ENCODE measurements around the gene RPL12.

GRCh38 chr9:127399736-127400269, 51.4 kb downstream of the RPL12 start:
- TF ChIP-seq ATF6 (CRISPR knock-in tag; conservative IDR thresholded peaks at IDR 0.05): no peak
- TF ChIP-seq TCF12 (IDR thresholded peaks at IDR 0.05): no peak
- TF ChIP-seq TCF12 (CRISPR knock-in tag; IDR thresholded peaks at IDR 0.05): no peak
- TF ChIP-seq CTCF (CRISPR knock-in tag; IDR thresholded peaks at IDR 0.05): no peak
- no peak for TF ChIP-seq ZNF350 (CRISPR knock-in tag; IDR thresholded peaks at IDR 0.05; ENCODE audit: borderline replicate concordance, low read depth)
- TF ChIP-seq ZBTB40 (IDR thresholded peaks at IDR 0.05): no peak
- no peak for TF ChIP-seq ZBTB40 (CRISPR knock-in tag; IDR thresholded peaks at IDR 0.05)

Data from HepG2 (cell line).